ENCODE data around the gene MRPL44.

- TF ChIP-seq POLR2A (IDR thresholded peaks at IDR 0.05) (no peak), CTCF (IDR thresholded peaks at IDR 0.05) (no peak)
Measured at GRCh38 chr2:223971731-223972130, 14.5 kb downstream of the MRPL44 start.
